HEK293T (cell line): Measurements from ENCODE around the gene SERINC3.

ENCODE experiments used
- ARNT ChIP-seq: fragments of 450-650 bp; IDR thresholded peaks from 2 replicates; pipeline ENCODE4 v1.6.1; 2017; ENCODE audit warnings: mild to moderate bottlenecking
- FOXK2 ChIP-seq: fragments of 450-650 bp; IDR thresholded peaks from 2 replicates; pipeline ENCODE4 v1.6.1; 2016; ENCODE audit warnings: mild to moderate bottlenecking
- FOXM1 ChIP-seq: fragments of 450-650 bp; IDR thresholded peaks from 2 replicates; pipeline ENCODE4 v1.6.1; 2017; ENCODE audit warnings: mild to moderate bottlenecking, borderline replicate concordance
- NFRKB ChIP-seq: fragments of 450-650 bp; IDR thresholded peaks from 2 replicates; pipeline ENCODE4 v1.6.1; 2016; ENCODE audit warnings: mild to moderate bottlenecking, moderate library complexity
- SP1 ChIP-seq: fragments of 450-650 bp; IDR thresholded peaks from 2 replicates; pipeline ENCODE4 v1.6.1; 2017
- SUZ12 ChIP-seq: fragments of 450-650 bp; IDR thresholded peaks from 2 replicates; pipeline ENCODE4 v1.6.1; 2016; ENCODE audit warnings: mild to moderate bottlenecking

DNA sequence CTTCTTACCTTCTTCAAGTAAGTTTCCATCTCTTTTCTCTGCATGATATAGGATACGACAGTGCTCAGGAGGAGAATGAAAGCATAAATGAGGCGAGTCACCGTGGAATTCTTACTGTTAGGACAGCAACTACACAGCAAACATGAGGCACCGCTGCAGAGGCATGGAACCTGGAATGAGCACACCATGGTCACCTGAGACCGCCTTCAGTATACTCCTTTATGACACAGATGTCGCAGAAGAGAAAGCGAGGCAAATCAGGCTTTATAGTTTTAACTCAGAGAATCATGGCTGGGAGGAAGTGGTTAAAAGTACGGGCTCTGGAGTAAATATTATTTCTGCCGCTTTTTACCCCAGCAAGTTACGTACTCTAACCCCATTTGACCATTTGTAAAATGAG lies 8.0 kb downstream of the SERINC3 start:
- TF ChIP-seq SP1 (no peak), FOXM1 (no peak), FOXK2 (no peak), SUZ12 (no peak), ARNT (no peak), NFRKB (no peak)
